NCI-H128 (cell line): ENCODE data around the gene PDE8B.
"Not testable (repeated sequence)": the region's sequence is repeated elsewhere in the genome, so short reads cannot be mapped to it uniquely, and the experiment has no call there.

Source experiments
- DNase-seq: peaks from one replicate; lab custom pipeline; 2025; ENCODE audit not compliant: unreplicated experiment; lab: John Stamatoyannopoulos, UW

Gene PDE8B

GRCh38 chr5:77427998-77428397, 217.5 kb downstream of the PDE8B start:
- DNase-seq = no peak

DNA sequence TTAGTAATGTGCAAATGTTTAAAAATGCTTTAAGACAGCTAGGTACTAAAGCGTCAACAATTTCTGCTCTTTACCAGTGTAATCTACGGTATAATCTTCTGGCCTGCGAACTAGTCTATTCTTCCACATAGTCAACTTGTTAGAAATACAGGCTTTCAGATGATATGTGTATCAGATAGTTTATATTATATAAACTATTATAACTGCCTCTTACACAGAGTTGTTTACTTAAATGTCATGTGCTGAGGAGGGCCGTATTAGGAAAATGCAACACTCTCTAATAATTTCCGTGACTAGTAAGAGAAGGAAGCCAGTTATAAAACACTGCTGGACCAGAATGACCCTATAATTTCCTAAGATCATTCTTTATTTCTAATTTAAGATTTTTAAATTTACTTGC, 218.0 kb downstream of the PDE8B start:
- DNase-seq = no peak

- DNase-seq = no peak
Measured at GRCh38 chr5:77430726-77431125, 220.2 kb downstream of the PDE8B start.

GRCh38 chr5:77431286-77431685, 220.8 kb downstream of the PDE8B start:
- no peak for DNase-seq

- DNase-seq = no peak
Measured at GRCh38 chr5:77431719-77432118, 221.2 kb downstream of the PDE8B start.

- DNase-seq = peak; percentile 2
Measured at GRCh38 chr5:77437194-77437593, 226.7 kb downstream of the PDE8B start.

DNA sequence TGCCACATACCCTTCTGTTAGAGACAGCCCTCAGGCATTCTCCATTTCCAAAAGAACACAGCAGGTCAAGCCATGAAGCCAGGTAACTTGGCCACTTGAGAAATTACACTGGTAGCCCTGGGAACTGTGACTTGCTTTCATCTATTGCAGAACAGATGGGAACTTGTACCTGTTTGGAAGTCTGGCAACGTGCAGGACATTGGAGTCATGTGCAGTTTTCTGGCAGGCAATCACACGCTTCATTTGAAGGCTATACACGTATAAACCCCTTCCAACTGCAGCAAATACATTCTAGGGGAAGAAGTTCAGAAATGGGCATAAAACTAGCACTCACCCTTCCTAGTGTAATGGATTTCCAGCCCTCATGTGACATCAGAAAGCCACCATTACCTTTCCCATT, 227.6 kb downstream of the PDE8B start:
- no peak for DNase-seq

DNA sequence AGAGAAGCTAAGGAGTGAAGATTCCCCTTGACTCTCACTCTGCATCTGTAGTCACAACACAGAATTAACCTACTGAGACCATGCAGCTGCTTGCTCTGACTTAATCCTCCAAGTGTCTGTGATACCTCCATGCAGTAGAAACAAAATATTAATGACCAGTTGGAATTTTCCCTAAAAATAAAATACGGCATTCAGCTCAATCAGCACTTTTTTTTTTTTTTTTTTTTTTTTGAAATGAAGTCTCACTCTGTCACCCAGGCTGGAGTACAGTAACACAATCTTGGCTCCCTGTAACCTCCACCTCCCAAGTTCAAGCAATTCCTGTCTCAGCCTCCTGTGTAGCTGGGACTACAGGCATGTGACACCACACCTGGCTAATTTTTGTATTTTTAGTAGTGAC, 233.2 kb downstream of the PDE8B start:
- DNase-seq = no peak

GRCh38 chr5:77444356-77444755, 233.9 kb downstream of the PDE8B start:
- no peak for DNase-seq

DNA sequence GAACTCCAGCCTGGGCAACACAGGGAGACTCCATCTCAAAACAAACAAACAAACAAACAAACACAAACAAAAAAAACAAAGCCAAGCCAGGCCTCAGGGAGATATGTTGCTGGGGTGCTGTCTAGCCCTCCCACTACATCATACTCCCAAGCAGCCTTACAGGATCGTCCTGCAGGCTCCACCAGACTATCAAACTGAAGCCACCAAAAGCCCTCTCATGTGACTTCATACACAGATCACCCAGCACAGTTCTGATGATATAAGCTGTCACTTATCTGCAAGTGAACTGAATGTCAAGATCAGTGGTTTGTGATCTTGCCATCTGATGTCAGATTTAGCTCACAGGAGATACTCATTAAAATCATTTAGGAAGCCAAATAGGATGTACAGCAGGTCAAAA, 238.4 kb downstream of the PDE8B start:
- no peak for DNase-seq

DNA sequence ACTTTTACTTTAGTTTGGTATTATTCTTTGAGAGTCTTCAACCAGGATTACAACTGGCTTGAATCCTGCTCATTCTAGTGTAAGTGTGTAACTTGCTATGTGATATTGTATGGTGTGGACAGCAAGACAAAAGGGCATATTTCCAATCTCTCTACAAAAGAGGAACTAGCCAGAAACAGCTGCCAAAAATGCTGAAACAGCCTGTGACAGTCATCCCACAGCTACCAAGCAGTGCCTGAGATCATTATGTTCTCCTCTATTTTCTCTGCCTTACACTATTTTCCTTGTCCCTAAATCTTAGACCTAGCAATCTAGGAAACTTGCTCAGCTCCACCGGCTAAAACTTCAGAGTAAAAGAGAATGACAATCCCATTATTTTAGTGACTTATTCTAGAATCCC, 238.8 kb downstream of the PDE8B start:
- DNase-seq = no peak

DNA sequence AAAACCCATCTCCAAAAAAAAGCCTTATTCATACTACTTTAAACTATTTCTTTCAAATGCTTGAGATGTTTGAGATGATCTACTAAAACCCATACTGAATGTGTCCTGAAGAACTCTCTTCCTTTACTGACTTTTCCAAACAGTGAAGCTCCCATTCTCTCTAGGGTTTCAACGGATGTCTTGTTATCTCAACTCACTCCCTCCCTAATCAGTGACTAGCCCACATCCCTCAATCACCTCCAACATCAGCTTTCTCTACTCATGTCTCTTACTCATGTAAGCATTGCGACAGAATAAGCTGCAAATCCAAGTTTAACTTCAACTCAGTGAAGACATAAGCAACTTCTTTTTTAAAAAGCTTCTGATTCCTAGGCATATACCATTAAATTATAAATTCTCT, 239.5 kb downstream of the PDE8B start:
- no peak for DNase-seq

DNA sequence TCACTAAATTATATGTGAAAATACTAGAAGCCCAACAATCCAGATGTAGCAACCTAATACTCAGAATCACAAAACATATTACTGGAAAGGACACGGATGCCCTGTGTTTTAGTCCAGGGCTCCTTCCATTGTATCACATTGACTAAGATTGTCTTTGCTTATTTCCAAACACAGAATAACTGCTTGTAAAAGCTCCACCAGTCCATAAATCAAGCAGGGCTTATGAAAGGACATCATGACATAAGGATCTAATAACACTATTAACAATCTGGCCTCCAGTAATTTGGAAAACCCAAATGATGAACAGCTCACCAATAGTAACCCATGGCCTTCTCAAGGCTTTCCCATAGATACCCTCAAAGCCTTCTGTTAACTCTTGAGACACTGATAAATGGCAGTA, 241.9 kb downstream of the PDE8B start:
- DNase-seq = no peak

GRCh38 chr5:77454123-77454522, 243.6 kb downstream of the PDE8B start:
- DNase-seq = no peak

DNA sequence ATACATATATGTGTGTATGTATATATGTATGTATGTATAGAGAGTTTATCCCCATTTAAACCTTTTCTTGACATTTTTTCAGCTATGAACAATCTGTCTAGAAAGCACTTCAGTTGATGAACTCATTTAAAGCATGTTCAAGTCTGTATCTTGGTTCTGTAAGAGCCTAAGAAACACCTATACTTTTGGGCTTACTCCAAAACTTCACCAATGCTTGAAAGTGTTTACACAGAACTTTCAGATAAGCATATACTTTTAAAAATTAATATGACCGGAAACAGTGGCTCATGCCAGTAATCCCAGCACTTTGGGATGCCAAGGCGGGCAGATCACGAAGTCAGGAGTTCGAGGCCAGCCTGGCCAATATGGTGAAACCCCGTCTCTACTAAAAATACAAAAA, 250.8 kb downstream of the PDE8B start:
- DNase-seq = no peak

- DNase-seq = no peak
Measured at GRCh38 chr5:77463905-77464304, 253.4 kb downstream of the PDE8B start.

DNA sequence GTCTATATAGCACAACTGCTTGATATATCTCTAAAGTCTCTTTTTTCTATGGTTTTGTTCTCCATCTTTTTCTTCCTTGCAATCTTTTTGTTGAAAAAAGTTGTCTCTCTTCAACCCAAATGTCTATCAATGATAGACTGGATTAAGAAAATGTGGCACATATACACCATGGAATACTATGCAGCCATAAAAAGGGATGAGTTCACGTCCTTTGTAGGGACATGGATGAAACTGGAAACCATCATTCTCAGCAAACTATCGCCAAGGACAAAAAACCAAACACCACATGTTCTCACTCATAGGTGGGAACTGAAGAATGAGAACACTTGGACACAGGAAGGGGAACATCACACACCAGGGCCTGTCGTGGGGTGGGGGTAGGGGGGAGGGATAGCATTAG, 258.4 kb downstream of the PDE8B start:
- DNase-seq = not testable (repeated sequence)

GRCh38 chr5:77475041-77475440, 264.6 kb downstream of the PDE8B start:
- not testable (repeated sequence) for DNase-seq
